IPS-18a (cell line): ENCODE measurements around the gene ARHGAP23.

Experiments used
- H3K27ac ChIP-seq: one replicate; pipeline ENCODE4 v1.5.1; 2013; ENCODE audit warnings: low read length
- H3K27me3 ChIP-seq: one replicate; pipeline ENCODE4 v1.6.1; 2013; ENCODE audit warnings: mild to moderate bottlenecking, low read length; ENCODE audit not compliant: control insufficient read depth, insufficient read depth
- H3K36me3 ChIP-seq: one replicate; pipeline ENCODE4 v1.6.1; 2013; ENCODE audit warnings: low read depth, low read length; ENCODE audit not compliant: control insufficient read depth
- H3K4me1 ChIP-seq: one replicate; pipeline ENCODE4 v1.6.1; 2013; ENCODE audit warnings: low read depth, low read length; ENCODE audit not compliant: control insufficient read depth
- H3K4me3 ChIP-seq: one replicate; pipeline ENCODE4 v1.5.1; 2013; ENCODE audit warnings: low read length
- H3K9ac ChIP-seq: one replicate; pipeline ENCODE4 v1.6.1; 2013; ENCODE audit warnings: mild to moderate bottlenecking, low read length, moderate library complexity
- H3K9me3 ChIP-seq: one replicate; pipeline ENCODE4 v1.6.1; 2013; ENCODE audit warnings: low read depth, low read length; ENCODE audit not compliant: control insufficient read depth

ARHGAP23 gene

GRCh38 chr17:38560503-38561318 lies 132.4 kb downstream of the ARHGAP23 start:
- peaks cover 74% of the 10 kb centered on the region for H3K27me3 ChIP-seq

GRCh38 chr17:38561416-38562214 lies 133.4 kb downstream of the ARHGAP23 start:
- Histone ChIP-seq H3K27me3 (peaks cover 83% of the 10 kb centered on the region), H3K4me1 (peaks cover 42% of the 10 kb centered on the region), H3K27ac (no peak overlapping the region), H3K36me3 (no peaks in the 10 kb centered on the region), H3K9me3 (no peaks in the 10 kb centered on the region), H3K4me3 (no peak overlapping the region), H3K9ac (no peak overlapping the region)

More at GRCh38 chr17:38560503-38561318, 132.4 kb downstream of the ARHGAP23 start:
- Histone ChIP-seq H3K4me1 (peaks cover 41% of the 10 kb centered on the region), H3K36me3 (no peaks in the 10 kb centered on the region), H3K27ac (no peak overlapping the region), H3K9me3 (no peaks in the 10 kb centered on the region), H3K9ac (no peak overlapping the region), H3K4me3 (peak overlapping the region; percentile 21)
